GM18951 (cell line): ENCODE measurements around the gene ASCC3.

Experiments used
- POLR2A ChIP-seq: IDR thresholded peaks from 4 replicates; pipeline ENCODE4 v1.6.1; 2011; ENCODE audit warnings: mild to moderate bottlenecking; ENCODE audit not compliant: insufficient read length, insufficient read depth; ENCODE audit errors: extremely low read depth
- in situ Hi-C: fragments of 300-500 bp; cut with MboI; formaldehyde crosslinking; loops from one replicate; pipeline ENCODE4 v1.12.0; 2022; ENCODE audit warnings: low sequenced_read_pairs, mixed read lengths, inconsistent platforms; ENCODE audit not compliant: unreplicated experiment

ASCC3 gene

GRCh38 chr6:100810015-100810414 lies 71.1 kb downstream of the ASCC3 start:
- in situ Hi-C loops: no loop called here
- no peak for TF ChIP-seq POLR2A

GRCh38 chr6:100809346-100809745 lies 71.8 kb downstream of the ASCC3 start:
- no peak for TF ChIP-seq POLR2A
- in situ Hi-C loops: no loop called here

- TF ChIP-seq POLR2A: no peak
- in situ Hi-C loops: no loop called here
Observed at GRCh38 chr6:100808638-100809275, 72.4 kb downstream of the ASCC3 start.

- TF ChIP-seq POLR2A: no peak
- in situ Hi-C loops: no loop called here
Observed at GRCh38 chr6:100806296-100806695, 74.8 kb downstream of the ASCC3 start.

- in situ Hi-C loops: no loop called here
- TF ChIP-seq POLR2A: no peak
Observed at GRCh38 chr6:100803264-100804045, 77.7 kb downstream of the ASCC3 start.

- in situ Hi-C loops: no loop called here
- TF ChIP-seq POLR2A: no peak
Observed at GRCh38 chr6:100801036-100801435, 80.1 kb downstream of the ASCC3 start.

GRCh38 chr6:100796049-100796823 lies 84.9 kb downstream of the ASCC3 start:
- TF ChIP-seq POLR2A: no peak
- in situ Hi-C loops: no loop called here

DNA sequence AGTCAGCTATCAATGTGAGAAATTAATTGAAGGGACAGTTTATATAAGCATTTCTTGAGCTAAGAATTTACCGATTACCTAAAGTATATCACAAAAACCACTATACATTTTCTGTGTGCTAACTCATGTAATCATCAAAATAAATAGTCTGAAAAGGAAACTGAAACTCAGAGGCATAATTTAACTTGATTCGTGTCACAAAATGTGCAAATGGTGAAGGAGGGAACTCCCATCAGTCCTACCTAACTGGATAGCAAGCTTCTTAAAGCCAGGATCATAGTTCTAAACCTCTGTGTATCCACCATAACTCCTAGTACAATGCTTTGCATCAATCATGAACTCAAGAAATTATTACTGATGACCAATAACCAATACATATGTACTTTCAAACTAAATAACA lies 91.0 kb downstream of the ASCC3 start:
- in situ Hi-C loops: no loop called here
- TF ChIP-seq POLR2A: no peak

DNA sequence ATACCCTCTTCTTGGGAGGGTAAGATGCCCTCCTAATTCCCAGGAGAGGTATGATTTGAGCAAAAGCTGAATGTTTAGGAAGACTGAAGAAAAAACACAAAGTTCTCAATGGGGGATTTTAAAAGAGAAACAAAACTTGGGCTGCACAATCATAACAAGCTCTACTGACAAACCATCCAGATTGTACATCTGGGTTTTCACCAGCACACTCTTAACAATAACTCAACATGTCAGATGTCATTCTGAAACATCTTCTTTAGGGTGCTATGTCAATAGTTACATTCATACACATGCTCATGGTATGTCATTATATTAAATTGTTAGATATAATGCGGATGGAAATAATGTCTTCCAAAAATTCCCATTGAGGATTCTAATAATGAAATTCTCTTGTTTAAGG lies 95.1 kb downstream of the ASCC3 start:
- in situ Hi-C loops: no loop called here
- TF ChIP-seq POLR2A: no peak

DNA sequence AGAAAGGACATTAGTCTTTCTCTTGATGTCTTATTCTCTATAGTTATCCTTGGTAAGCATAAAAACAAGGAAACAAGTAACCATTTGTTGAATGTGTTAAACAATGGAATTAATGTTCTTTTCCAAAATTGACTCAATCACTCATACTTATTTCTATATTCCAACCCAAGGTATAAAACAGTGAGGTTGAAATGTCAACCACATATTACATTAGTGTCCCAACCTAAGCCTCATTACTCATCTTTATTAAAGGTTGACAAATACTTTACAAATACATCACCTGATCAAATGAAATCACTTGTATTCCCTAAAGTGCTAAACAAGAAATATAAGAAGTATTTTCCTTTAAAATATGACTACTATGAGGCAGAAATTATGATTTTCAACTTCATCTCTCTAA lies 100.5 kb downstream of the ASCC3 start:
- no peak for TF ChIP-seq POLR2A
- in situ Hi-C loops: no loop called here

DNA sequence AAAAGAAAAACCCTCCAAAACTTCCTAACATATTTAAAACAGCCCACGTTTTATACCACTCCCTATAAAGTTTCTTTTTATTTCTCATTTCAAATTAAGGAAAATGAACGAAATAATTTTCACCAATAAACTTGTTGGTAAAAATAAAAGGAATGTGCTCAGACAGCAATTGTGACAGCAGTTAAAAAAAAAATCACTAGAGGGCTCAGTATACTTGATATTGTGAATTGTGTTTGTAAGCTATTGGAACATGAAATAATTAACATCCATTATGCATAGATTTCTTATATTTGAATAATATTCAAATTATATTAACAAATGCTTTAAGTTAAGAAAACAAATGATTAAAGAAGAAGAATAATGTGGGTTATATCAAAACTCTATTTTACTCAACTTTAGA lies 105.5 kb downstream of the ASCC3 start:
- in situ Hi-C loops: no loop called here
- TF ChIP-seq POLR2A: no peak

DNA sequence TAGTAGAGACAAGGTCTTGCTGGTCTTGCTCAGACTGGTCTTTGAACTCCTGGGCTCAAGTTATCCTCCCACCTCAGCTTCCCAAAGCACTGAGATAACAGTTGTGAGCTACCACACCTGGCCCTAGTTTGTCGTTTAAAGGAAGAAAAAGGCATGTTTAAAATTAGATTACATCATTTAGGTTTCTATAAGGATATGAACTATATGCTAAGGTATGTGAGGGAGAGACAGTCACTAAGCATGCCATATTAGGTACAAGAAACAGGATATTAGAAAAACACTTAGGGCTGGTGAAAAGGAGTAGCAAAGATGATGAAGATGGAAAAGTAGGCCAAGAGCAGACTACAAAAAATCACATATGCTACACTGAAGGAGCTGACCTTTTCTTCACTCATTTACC lies 106.4 kb downstream of the ASCC3 start:
- no peak for TF ChIP-seq POLR2A

DNA sequence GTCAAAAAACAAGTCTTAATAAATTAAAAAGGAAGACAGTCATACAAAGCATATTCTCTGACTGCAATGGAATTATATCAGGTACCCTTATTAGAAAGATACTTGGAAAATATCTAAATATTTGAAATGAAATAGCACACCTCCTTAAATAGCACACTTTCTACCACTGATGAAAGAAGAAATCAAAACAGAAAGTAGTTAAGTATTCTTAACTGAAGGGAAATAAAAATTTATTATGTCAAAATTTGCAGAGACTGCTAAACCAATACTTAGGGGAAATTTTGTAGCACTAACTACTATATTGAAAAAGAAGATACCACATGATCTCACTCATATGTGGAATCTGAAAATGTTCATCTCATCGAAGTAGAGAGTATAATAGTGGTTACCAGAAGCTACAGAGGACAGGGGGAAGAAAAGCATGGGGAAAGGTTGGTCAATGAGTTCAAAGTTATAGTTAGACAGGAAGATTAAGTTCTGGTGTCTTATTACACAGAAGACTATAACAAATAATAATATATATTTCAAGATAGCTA lies 112.2 kb downstream of the ASCC3 start:
- no peak for TF ChIP-seq POLR2A
- in situ Hi-C loops: no loop called here

More for the DNA sequence above, 106.4 kb downstream of the ASCC3 start:
- in situ Hi-C loops: no loop called here
